Measurements from ENCODE around the gene KCNF1.

The KCNF1 gene

GRCh38 chr2:10931710-10932255 is 20.0 kb downstream of the KCNF1 start:
- DNase-seq (ENCODE audit: extremely low read depth, low read depth), result no peak
- H3K4me3 ChIP-seq (replicated peaks; ENCODE audit: low read depth, low read length), result no peak overlapping the region
- TF ChIP-seq CTCF (IDR thresholded peaks at IDR 0.05; ENCODE audit: low read depth, low read length, missing control alignments), result no peak

- TF ChIP-seq CTCF (IDR thresholded peaks at IDR 0.05; ENCODE audit: low read depth, low read length, missing control alignments), result no peak
- no peak overlapping the region for H3K4me3 ChIP-seq (replicated peaks; ENCODE audit: low read depth, low read length)
- DNase-seq (ENCODE audit: extremely low read depth, low read depth), result no peak
Observed at GRCh38 chr2:10932345-10933151, 20.8 kb downstream of the KCNF1 start.

GRCh38 chr2:10933700-10934225 is 22.0 kb downstream of the KCNF1 start:
- no peak for TF ChIP-seq CTCF (IDR thresholded peaks at IDR 0.05; ENCODE audit: low read depth, low read length, missing control alignments)
- DNase-seq (ENCODE audit: extremely low read depth, low read depth), result no peak

GRCh38 chr2:10934308-10934978 is 22.7 kb downstream of the KCNF1 start:
- no peak for TF ChIP-seq CTCF (IDR thresholded peaks at IDR 0.05; ENCODE audit: low read depth, low read length, missing control alignments)
- DNase-seq (ENCODE audit: extremely low read depth, low read depth), result no peak

More at GRCh38 chr2:10933700-10934225, 22.0 kb downstream of the KCNF1 start:
- no peak overlapping the region for H3K4me3 ChIP-seq (replicated peaks; ENCODE audit: low read depth, low read length)

GRCh38 chr2:10934979-10935350 is 23.2 kb downstream of the KCNF1 start:
- no peak for TF ChIP-seq CTCF (IDR thresholded peaks at IDR 0.05; ENCODE audit: low read depth, low read length, missing control alignments)
- H3K4me3 ChIP-seq (replicated peaks; ENCODE audit: low read depth, low read length), result no peak overlapping the region
- DNase-seq (ENCODE audit: extremely low read depth, low read depth), result no peak

More at GRCh38 chr2:10934308-10934978, 22.7 kb downstream of the KCNF1 start:
- H3K4me3 ChIP-seq (replicated peaks; ENCODE audit: low read depth, low read length), result no peak overlapping the region

- no peak for TF ChIP-seq CTCF (IDR thresholded peaks at IDR 0.05; ENCODE audit: low read depth, low read length, missing control alignments)
- no peak for DNase-seq (ENCODE audit: extremely low read depth, low read depth)
- H3K4me3 ChIP-seq (replicated peaks; ENCODE audit: low read depth, low read length), result no peak overlapping the region
Observed at GRCh38 chr2:10935366-10935918, 23.7 kb downstream of the KCNF1 start.
